H7 (cell line): ENCODE results near the gene CD40. TPM values are rescaled to one million over a fixed set of nuclear protein-coding genes. Genes with fewer than 3 reads are reported as not detected.

ENCODE experiments used
- DNase-seq: peaks from one replicate; pipeline ENCODE4 v3.0.0; 2012
- H3K27me3 ChIP-seq: 2 replicates; pipeline ENCODE4 v1.6.0; 2011; ENCODE audit warnings: mild to moderate bottlenecking, low read length; ENCODE audit not compliant: control insufficient read depth, insufficient read depth
- H3K36me3 ChIP-seq: replicated peaks from 2 replicates; pipeline ENCODE4 v1.5.1; 2011; ENCODE audit warnings: low read length; ENCODE audit not compliant: control insufficient read depth, insufficient read depth
- H3K4me3 ChIP-seq: 2 replicates; pipeline ENCODE4 v1.5.1; 2011; ENCODE audit warnings: low read depth, mild to moderate bottlenecking, control low read depth, low read length, moderate library complexity; ENCODE audit not compliant: insufficient read depth
- total RNA-seq: library from RNA; depleted of rRNA; stranded (reverse); fragments of >200 nt; shearing (Covaris generic); gene quantifications from 2 replicates; pipeline ENCODE4 v1.2.3, GENCODE V29; 2014

CD40 gene
- total RNA-seq, 1 experiment from 2014 or later, result 8.8 TPM

DNA sequence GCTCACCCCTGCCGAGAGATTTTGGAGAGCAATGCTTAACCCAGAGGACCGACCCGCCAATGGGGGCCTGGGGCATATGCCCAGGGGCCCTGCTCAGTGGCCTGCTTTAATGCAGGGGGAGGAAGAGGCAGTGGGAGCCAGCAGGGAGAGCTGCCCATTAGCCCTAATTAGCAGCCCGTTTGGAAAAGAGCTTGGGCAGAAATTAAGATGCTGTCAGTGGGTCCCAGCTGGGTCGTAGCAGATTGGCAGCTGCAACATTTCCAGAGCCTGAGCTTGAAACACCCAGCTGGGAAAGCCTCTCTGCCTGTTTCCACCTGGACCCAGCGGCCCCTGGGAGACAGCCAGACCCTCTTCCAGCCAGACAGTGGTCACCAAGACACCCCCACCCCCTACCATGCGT, 39.5 kb downstream of the CD40 start:
- no peak overlapping the region for H3K4me3 ChIP-seq
- H3K36me3 ChIP-seq, result no peaks in the 10 kb centered on the region
- no peak for DNase-seq
- peaks cover under 1% of the 10 kb centered on the region; the same call in 1 of the 2 replicates for H3K27me3 ChIP-seq

GRCh38 chr20:46158476-46158987, 40.4 kb downstream of the CD40 start:
- H3K27me3 ChIP-seq, result peaks cover 2% of the 10 kb centered on the region; the same call in 1 of the 2 replicates
- DNase-seq, result no peak
- no peak overlapping the region for H3K4me3 ChIP-seq
- H3K36me3 ChIP-seq, result no peaks in the 10 kb centered on the region

DNA sequence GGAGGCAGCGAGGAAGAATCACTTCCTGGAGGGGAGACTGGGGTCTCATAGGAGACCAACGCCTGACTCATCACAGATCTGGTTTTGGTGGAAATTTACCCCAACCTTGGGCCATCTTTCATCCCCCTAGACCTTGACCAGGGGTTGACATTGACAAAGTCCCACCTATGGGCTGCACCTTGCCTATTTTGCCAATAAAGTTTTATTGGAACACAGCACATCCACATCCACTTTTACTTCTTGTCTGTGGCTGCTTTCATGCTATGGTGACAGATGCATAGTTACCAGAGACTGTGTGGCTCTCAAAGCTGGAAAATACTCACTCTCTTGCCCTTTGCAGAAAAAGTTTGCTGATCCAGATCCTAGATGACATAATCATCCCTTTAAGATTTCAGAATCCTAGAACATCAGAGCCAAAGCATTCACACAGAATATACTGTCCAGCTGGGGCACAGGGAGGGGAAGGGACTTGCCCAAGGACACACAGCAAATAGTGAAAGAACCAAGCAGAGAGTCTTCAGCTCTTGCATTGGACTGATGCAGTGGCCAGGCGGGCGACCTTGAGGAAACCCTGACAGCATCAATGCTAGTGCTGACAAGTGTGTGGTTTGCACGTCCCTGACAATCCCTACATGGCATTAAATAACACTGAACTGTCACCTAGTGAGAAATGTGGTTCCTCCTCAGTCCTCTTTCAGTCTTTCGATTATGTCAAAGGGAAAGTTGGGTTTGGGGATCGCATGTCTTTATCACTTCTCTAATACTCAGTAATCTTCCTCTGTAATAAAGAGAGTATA, 41.2 kb downstream of the CD40 start:
- no peak for DNase-seq
- peaks cover 2% of the 10 kb centered on the region; the same call in 1 of the 2 replicates for H3K27me3 ChIP-seq
- H3K4me3 ChIP-seq, result no peak overlapping the region
- no peaks in the 10 kb centered on the region for H3K36me3 ChIP-seq

DNA sequence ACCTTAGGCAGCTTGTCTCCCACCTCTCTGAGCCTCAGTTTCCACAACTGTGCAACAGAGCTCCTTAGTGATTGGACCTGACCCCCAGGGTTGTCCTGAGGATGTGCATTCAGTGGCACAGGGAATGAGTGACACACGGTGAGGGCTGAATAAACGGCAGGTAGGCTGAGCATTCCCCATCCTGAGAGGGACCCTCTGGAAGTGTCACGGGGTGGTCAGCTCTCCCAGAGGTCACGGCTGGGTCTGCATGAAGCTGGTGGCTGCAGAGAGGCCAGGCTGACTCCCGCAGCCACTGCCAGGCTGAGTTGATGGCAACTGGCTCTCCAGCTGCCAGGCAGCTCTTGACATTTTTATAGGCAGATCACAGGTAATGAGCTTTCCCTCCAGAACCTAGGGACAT, 42.5 kb downstream of the CD40 start:
- Histone ChIP-seq H3K27me3 (peaks cover 2% of the 10 kb centered on the region; the same call in 1 of the 2 replicates), H3K4me3 (no peak overlapping the region), H3K36me3 (no peaks in the 10 kb centered on the region)
- DNase-seq, result no peak

DNA sequence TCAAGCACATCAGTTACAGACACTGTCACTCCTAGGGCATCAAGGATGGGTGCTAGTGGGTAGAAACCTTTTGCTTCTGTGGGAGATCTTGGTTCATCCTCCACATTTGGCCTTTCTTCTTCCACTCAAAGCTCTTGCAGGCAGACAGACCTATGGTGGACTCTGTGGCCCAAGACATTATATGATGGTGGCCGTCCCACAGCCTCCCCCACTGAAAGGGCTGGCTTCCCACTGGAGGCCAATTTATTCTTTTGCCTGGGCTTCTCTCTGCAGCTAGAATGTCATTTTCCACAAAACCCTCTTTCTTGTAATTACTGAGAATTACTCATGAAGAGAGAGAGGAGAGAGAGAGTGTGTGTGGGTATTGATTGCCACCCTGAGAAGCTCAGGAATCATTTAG, 43.8 kb downstream of the CD40 start:
- Histone ChIP-seq H3K36me3 (no peaks in the 10 kb centered on the region), H3K27me3 (peaks cover 2% of the 10 kb centered on the region; the same call in 1 of the 2 replicates), H3K4me3 (no peak overlapping the region)
- DNase-seq, result no peak

DNA sequence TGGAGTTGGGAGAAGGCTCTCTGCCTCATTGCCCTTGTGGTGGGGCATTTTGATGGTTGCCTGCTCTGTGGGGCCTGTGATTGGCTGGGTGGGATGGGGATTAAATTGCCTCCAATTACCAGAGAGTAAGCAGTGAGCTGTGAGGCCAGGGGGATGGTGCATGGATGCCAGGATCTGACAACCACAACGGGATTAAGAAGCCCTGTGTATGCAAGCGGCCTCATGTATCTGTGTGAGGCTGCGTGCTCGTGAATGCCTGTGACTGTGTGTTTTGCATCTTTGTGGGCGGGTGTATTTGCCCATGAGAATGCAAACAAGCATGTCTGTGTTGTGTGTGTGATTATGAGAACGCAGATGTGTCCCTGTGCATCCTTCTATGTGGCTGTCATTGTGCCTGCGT, 46.1 kb downstream of the CD40 start:
- DNase-seq, result peak; percentile 66
- Histone ChIP-seq H3K4me3 (no peak overlapping the region), H3K27me3 (peaks cover 2% of the 10 kb centered on the region; the same call in 1 of the 2 replicates), H3K36me3 (no peaks in the 10 kb centered on the region)

- no peak for DNase-seq
- Histone ChIP-seq H3K4me3 (no peak overlapping the region), H3K36me3 (no peaks in the 10 kb centered on the region), H3K27me3 (peaks cover 6% of the 10 kb centered on the region)
Observed at GRCh38 chr20:46167080-46167479, 49.0 kb downstream of the CD40 start.

DNA sequence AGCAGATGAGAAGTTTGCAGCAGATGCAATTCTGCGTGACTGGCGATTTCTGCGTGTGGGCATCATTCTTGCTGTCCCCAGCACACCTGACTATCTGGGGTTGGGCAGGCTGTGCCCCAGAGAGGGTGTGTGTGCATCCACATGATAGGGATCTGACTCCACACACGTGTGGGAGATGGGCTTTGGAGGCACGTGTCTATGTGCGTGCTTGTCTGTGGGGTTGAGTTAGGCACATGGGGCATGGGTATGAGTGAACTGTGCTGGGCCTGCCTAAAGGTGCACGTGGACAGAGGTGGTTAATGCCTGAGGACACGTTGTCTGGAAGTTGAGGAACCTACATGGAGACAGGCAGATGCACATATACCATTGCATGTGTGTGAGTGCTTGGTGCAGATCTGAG, 50.3 kb downstream of the CD40 start:
- no peak overlapping the region for H3K4me3 ChIP-seq
- H3K27me3 ChIP-seq, result peaks cover 11% of the 10 kb centered on the region
- DNase-seq, result no peak
- H3K36me3 ChIP-seq, result no peaks in the 10 kb centered on the region

- Histone ChIP-seq H3K27me3 (peaks cover 21% of the 10 kb centered on the region), H3K36me3 (no peaks in the 10 kb centered on the region), H3K4me3 (no peak overlapping the region)
- no peak for DNase-seq
Observed at GRCh38 chr20:46169245-46170171, 51.4 kb downstream of the CD40 start.

GRCh38 chr20:46171476-46171875, 53.4 kb downstream of the CD40 start:
- peaks cover 35% of the 10 kb centered on the region for H3K27me3 ChIP-seq
- DNase-seq, result no peak
- no peaks in the 10 kb centered on the region for H3K36me3 ChIP-seq
- H3K4me3 ChIP-seq, result no peak overlapping the region

GRCh38 chr20:46171909-46172308, 53.8 kb downstream of the CD40 start:
- Histone ChIP-seq H3K4me3 (no peak overlapping the region), H3K36me3 (no peaks in the 10 kb centered on the region), H3K27me3 (peaks cover 35% of the 10 kb centered on the region)
- no peak for DNase-seq

- H3K4me3 ChIP-seq, result no peak overlapping the region
- no peaks in the 10 kb centered on the region for H3K36me3 ChIP-seq
- no peak for DNase-seq
- peaks cover 35% of the 10 kb centered on the region for H3K27me3 ChIP-seq
Observed at GRCh38 chr20:46172455-46172854, 54.3 kb downstream of the CD40 start.

GRCh38 chr20:46172961-46173536, 54.9 kb downstream of the CD40 start:
- DNase-seq, result no peak
- Histone ChIP-seq H3K27me3 (peaks cover 35% of the 10 kb centered on the region), H3K36me3 (no peaks in the 10 kb centered on the region), H3K4me3 (no peak overlapping the region)

GRCh38 chr20:46173652-46174468, 55.7 kb downstream of the CD40 start:
- H3K27me3 ChIP-seq, result peaks cover 35% of the 10 kb centered on the region
- H3K36me3 ChIP-seq, result no peaks in the 10 kb centered on the region
- DNase-seq, result no peak
- 0 out of 2 replicates have a peak overlapping the region, but pooled peaks have one; percentile 17 for H3K4me3 ChIP-seq
